Measurements from ENCODE around the gene TXK. TPM values are rescaled to one million over a fixed set of nuclear protein-coding genes. Genes with fewer than 3 reads are reported as not detected.

TXK gene
- total RNA-seq, 6 experiments from 2014 or later: 0.62 to 2.5 (median 1.5) TPM

GRCh38 chr4:48141048-48141447 lies 7.0 kb upstream of the TXK start:
- intact Hi-C loops (cut with DNase I): no loop called here
- no peak for DNase-seq
- ATAC-seq: peak; percentile 63 to 83 (median 74)
- 51% methylated on average over 2 of the region's 2 CpGs for WGBS (ENCODE audit: insufficient coverage, low coverage, low lambda C conversion rate, missing lambda C conversion rate)
- Histone ChIP-seq H3K36me3 (peaks cover 0 to 21% (median 0%) of the 10 kb centered on the region in 4 donors), H3K27ac (no peak overlapping the region), H3K4me3 (no peak overlapping the region), H3K9me3 (no peaks in the 10 kb centered on the region), H3K27me3 (no peaks in the 10 kb centered on the region), H3K4me1 (peaks cover 0 to 4% (median 0%) of the 10 kb centered on the region in 4 donors)
- TF ChIP-seq POLR2A (IDR thresholded peaks at IDR 0.05) (no peak), CTCF (IDR thresholded peaks at IDR 0.05) (peak; percentile 52 to 69 (median 66))

GRCh38 chr4:48139691-48140090 lies 5.6 kb upstream of the TXK start:
- Histone ChIP-seq H3K4me1 (peaks cover 0 to 4% (median 0%) of the 10 kb centered on the region in 4 donors), H3K27ac (no peak overlapping the region), H3K9me3 (no peaks in the 10 kb centered on the region), H3K36me3 (peaks cover 0 to 22% (median 0%) of the 10 kb centered on the region in 4 donors), H3K27me3 (no peaks in the 10 kb centered on the region), H3K4me3 (no peak overlapping the region)
- WGBS (ENCODE audit: insufficient coverage, low coverage, low lambda C conversion rate, missing lambda C conversion rate): 13% methylated on average over 2 of the region's 3 CpGs
- DNase-seq (peak in 2 of 3 donors; percentile 41 to 50), ATAC-seq (peak in 3 of 4 donors; percentile 34 to 39 (median 38))
- TF ChIP-seq POLR2A (IDR thresholded peaks at IDR 0.05) (no peak), CTCF (IDR thresholded peaks at IDR 0.05) (no peak)
- intact Hi-C loops (cut with DNase I): no loop called here

GRCh38 chr4:48138936-48139335 lies 4.9 kb upstream of the TXK start:
- 68% methylated on average over 3 of the region's 3 CpGs for WGBS (ENCODE audit: insufficient coverage, low coverage, low lambda C conversion rate, missing lambda C conversion rate)
- Histone ChIP-seq H3K27me3 (no peaks in the 10 kb centered on the region), H3K4me3 (no peak overlapping the region), H3K36me3 (peaks cover 0 to 21% (median 0%) of the 10 kb centered on the region in 4 donors), H3K4me1 (peaks cover 0 to 4% (median 0%) of the 10 kb centered on the region in 4 donors), H3K9me3 (no peaks in the 10 kb centered on the region), H3K27ac (no peak overlapping the region)
- no peak for TF ChIP-seq POLR2A (IDR thresholded peaks at IDR 0.05)
- no peak for TF ChIP-seq CTCF (IDR thresholded peaks at IDR 0.05)
- no peak for ATAC-seq
- DNase-seq: no peak
- intact Hi-C loops (cut with DNase I): no loop called here

GRCh38 chr4:48138511-48138910 lies 4.5 kb upstream of the TXK start:
- no peak for TF ChIP-seq POLR2A (IDR thresholded peaks at IDR 0.05)
- peaks cover 0 to 4% (median 0%) of the 10 kb centered on the region in 4 donors for H3K4me1 ChIP-seq
- H3K27me3 ChIP-seq: no peaks in the 10 kb centered on the region
- 90% methylated on average over 6 of the region's 7 CpGs for WGBS (ENCODE audit: insufficient coverage, low coverage, low lambda C conversion rate, missing lambda C conversion rate)
- no peak overlapping the region for H3K4me3 ChIP-seq
- intact Hi-C loops (cut with DNase I): no loop called here
- H3K9me3 ChIP-seq: no peaks in the 10 kb centered on the region
- H3K27ac ChIP-seq: no peak overlapping the region
- ATAC-seq (no peak), DNase-seq (no peak)
- peaks cover 0 to 21% (median 0%) of the 10 kb centered on the region in 4 donors for H3K36me3 ChIP-seq

GRCh38 chr4:48137846-48138245 lies 3.8 kb upstream of the TXK start:
- ATAC-seq: peak in 1 of 4 donors; percentile 23

More at GRCh38 chr4:48137846-48138245, 3.8 kb upstream of the TXK start:
- no peaks in the 10 kb centered on the region for H3K9me3 ChIP-seq
- H3K27me3 ChIP-seq: no peaks in the 10 kb centered on the region
- peaks cover 0 to 21% (median 0%) of the 10 kb centered on the region in 4 donors for H3K36me3 ChIP-seq
- intact Hi-C loops (cut with DNase I): no loop called here
- TF ChIP-seq POLR2A (IDR thresholded peaks at IDR 0.05) (no peak), CTCF (IDR thresholded peaks at IDR 0.05) (no peak)
- no peak for DNase-seq
- no peak overlapping the region for H3K4me3 ChIP-seq
- H3K4me1 ChIP-seq: peaks cover 0 to 4% (median 0%) of the 10 kb centered on the region in 4 donors
- H3K27ac ChIP-seq: no peak overlapping the region

Measured in right lobe of liver (tissue), 6 donors.